Measurements from ENCODE around the gene TFDP2.

Gene TFDP2

GRCh38 chr3:142065932-142066331, 83.4 kb downstream of the TFDP2 start:
- DNase-seq = no peak

GRCh38 chr3:142065344-142065743, 84.0 kb downstream of the TFDP2 start:
- no peak for DNase-seq

- no peak for DNase-seq
These were observed 84.9 kb downstream of the TFDP2 start for GRCh38 chr3:142064454-142064853.

- no peak for DNase-seq
These were observed 92.0 kb downstream of the TFDP2 start for GRCh38 chr3:142057331-142057725.

GRCh38 chr3:142056656-142057330, 92.6 kb downstream of the TFDP2 start:
- no peak for DNase-seq

- no peak for DNase-seq
These were observed 95.5 kb downstream of the TFDP2 start for GRCh38 chr3:142053835-142054234.

GRCh38 chr3:142053244-142053643, 96.1 kb downstream of the TFDP2 start:
- no peak for DNase-seq

- no peak for DNase-seq
These were observed 98.0 kb downstream of the TFDP2 start for GRCh38 chr3:142051351-142051750.

- DNase-seq = no peak
These were observed 102.3 kb downstream of the TFDP2 start for GRCh38 chr3:142047021-142047369.

GRCh38 chr3:142046320-142047020, 102.9 kb downstream of the TFDP2 start:
- DNase-seq = no peak

- DNase-seq = no peak
These were observed 108.3 kb downstream of the TFDP2 start for GRCh38 chr3:142040941-142041491.

GRCh38 chr3:142035308-142035922, 113.9 kb downstream of the TFDP2 start:
- DNase-seq = no peak

GRCh38 chr3:142033292-142033691, 116.1 kb downstream of the TFDP2 start:
- DNase-seq = no peak

GRCh38 chr3:142031575-142031974, 117.8 kb downstream of the TFDP2 start:
- no peak for DNase-seq

GRCh38 chr3:142029791-142030190, 119.6 kb downstream of the TFDP2 start:
- no peak for DNase-seq

GRCh38 chr3:142029052-142029642, 120.2 kb downstream of the TFDP2 start:
- DNase-seq = no peak

- peak in 1 of 2 experiments; percentile 22 for DNase-seq
These were observed 121.0 kb downstream of the TFDP2 start for GRCh38 chr3:142028243-142028777.

- DNase-seq = peak; percentile 52 to 63
These were observed 121.6 kb downstream of the TFDP2 start for GRCh38 chr3:142027735-142028134.

GRCh38 chr3:142027300-142027699, 122.0 kb downstream of the TFDP2 start:
- no peak for DNase-seq

- no peak for DNase-seq
These were observed 123.0 kb downstream of the TFDP2 start for GRCh38 chr3:142026333-142026732.

- DNase-seq = no peak
These were observed 127.0 kb downstream of the TFDP2 start for GRCh38 chr3:142022381-142022780.

GRCh38 chr3:142021127-142021526, 128.2 kb downstream of the TFDP2 start:
- DNase-seq = no peak

GRCh38 chr3:142019794-142020320, 129.5 kb downstream of the TFDP2 start:
- DNase-seq = no peak
